GM12878 (cell line): ENCODE results near the gene EPHA8.

Source experiments
- EZH2 ChIP-seq: IDR thresholded peaks from 2 replicates; pipeline ENCODE4 v1.6.1; 2012; ENCODE audit warnings: low read depth, mild to moderate bottlenecking, control low read depth, inconsistent platforms, low read length, borderline replicate concordance; ENCODE audit not compliant: control insufficient read depth
- FOS ChIP-seq: IDR thresholded peaks from 3 replicates; pipeline ENCODE4 v1.6.1; 2011; ENCODE audit warnings: borderline replicate concordance; ENCODE audit not compliant: insufficient read length; ENCODE audit errors: extremely low read depth
- JUND ChIP-seq: IDR thresholded peaks from 2 replicates; pipeline ENCODE4 v1.6.1; 2012; ENCODE audit warnings: low read depth, mild to moderate bottlenecking, low read length, improper control_type of control experiment, moderate library complexity
- SP1 ChIP-seq: IDR thresholded peaks from one replicate; pipeline ENCODE4 v1.6.1; 2011; ENCODE audit warnings: low read depth, low read length
- TAF1 ChIP-seq: IDR thresholded peaks from 2 replicates; pipeline ENCODE4 v1.6.1; 2011; ENCODE audit warnings: mild to moderate bottlenecking, low read depth, low read length, borderline replicate concordance
- TF ChIP-seq, protein P1 (sequence below), 3 experiments: IDR thresholded peaks in 2 of 3; conservative IDR thresholded peaks in 1 of 3; 2 replicates each; pipeline ENCODE4 v1.5.1; 2011; ENCODE audit warnings: low read depth in 3 of 3, low read length in 3 of 3, mild to moderate bottlenecking in 3 of 3, control low read depth in 2 of 3, moderate library complexity in 2 of 3, inconsistent platforms in 1 of 3, mixed read lengths in 1 of 3; ENCODE audit not compliant: control insufficient read depth in 2 of 3, insufficient read depth in 1 of 3; ENCODE audit errors: extremely low read depth in 1 of 3
- TF ChIP-seq, protein P2 (sequence below): IDR thresholded peaks from 2 replicates; pipeline ENCODE4 v1.6.1; 2011; ENCODE audit warnings: low read depth, mild to moderate bottlenecking, low read length, moderate library complexity, borderline replicate concordance; ENCODE audit errors: extremely low read depth
- TF ChIP-seq, protein P3 (sequence below): fragments of 450-650 bp; IDR thresholded peaks from 2 replicates; pipeline ENCODE4 v1.6.1; 2014; ENCODE audit warnings: mild to moderate bottlenecking

DNA sequence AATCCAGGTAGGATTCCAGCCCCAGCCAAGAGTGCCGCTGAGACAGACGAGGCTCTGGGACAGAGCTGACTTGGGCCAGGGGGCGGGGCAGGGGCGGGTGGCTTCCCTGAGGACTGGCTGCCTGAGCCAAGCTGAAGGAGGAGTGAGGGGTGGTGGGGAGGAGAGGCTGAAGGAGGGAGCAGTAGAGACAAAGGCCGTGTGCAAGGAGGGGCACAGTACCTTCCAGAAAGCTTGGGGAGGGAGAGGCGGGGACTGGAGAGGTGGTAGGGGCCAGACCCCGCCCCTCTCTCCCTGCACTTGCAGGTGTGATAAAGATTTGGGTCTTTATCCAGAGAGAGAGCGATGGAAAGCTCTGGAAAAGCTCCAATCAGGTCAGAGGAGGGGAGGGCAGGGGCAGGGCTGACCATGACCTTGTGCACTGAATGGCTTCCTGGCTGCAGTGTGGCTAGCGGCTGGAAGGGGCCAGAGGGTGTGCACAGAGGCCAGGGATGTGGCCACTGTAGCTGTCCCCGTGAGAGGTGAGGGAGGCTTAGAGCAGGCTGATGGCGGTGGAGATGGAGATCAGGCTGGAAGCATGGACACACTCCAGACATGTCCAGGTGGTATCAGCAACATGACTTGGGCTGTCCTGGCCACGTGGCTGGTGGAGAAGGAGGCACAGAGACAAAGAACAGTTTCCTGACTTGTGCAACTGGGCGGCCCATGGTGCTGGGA lies 6.7 kb upstream of the EPHA8 start:
- TF ChIP-seq FOS (no peak), TAF1 (no peak), EZH2 (no peak), SP1 (no peak), JUND (no peak)
- TF ChIP-seq, protein P1, sequence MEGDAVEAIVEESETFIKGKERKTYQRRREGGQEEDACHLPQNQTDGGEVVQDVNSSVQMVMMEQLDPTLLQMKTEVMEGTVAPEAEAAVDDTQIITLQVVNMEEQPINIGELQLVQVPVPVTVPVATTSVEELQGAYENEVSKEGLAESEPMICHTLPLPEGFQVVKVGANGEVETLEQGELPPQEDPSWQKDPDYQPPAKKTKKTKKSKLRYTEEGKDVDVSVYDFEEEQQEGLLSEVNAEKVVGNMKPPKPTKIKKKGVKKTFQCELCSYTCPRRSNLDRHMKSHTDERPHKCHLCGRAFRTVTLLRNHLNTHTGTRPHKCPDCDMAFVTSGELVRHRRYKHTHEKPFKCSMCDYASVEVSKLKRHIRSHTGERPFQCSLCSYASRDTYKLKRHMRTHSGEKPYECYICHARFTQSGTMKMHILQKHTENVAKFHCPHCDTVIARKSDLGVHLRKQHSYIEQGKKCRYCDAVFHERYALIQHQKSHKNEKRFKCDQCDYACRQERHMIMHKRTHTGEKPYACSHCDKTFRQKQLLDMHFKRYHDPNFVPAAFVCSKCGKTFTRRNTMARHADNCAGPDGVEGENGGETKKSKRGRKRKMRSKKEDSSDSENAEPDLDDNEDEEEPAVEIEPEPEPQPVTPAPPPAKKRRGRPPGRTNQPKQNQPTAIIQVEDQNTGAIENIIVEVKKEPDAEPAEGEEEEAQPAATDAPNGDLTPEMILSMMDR (IDR thresholded peaks at IDR 0.05 in 2 of 3, conservative IDR thresholded peaks at IDR 0.05 in 1 of 3; ENCODE audit: control insufficient read depth in 2 of 3, extremely low read depth in 1 of 3, insufficient read depth in 1 of 3, low read depth in 3 of 3, low read length in 3 of 3) = no peak
- TF ChIP-seq, protein P2, sequence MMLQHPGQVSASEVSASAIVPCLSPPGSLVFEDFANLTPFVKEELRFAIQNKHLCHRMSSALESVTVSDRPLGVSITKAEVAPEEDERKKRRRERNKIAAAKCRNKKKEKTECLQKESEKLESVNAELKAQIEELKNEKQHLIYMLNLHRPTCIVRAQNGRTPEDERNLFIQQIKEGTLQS = no peak
- TF ChIP-seq, protein P3, sequence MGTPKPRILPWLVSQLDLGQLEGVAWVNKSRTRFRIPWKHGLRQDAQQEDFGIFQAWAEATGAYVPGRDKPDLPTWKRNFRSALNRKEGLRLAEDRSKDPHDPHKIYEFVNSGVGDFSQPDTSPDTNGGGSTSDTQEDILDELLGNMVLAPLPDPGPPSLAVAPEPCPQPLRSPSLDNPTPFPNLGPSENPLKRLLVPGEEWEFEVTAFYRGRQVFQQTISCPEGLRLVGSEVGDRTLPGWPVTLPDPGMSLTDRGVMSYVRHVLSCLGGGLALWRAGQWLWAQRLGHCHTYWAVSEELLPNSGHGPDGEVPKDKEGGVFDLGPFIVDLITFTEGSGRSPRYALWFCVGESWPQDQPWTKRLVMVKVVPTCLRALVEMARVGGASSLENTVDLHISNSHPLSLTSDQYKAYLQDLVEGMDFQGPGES = no peak
